Calu3 (cell line): ENCODE data around the gene RPS6KA4. TPM values are rescaled to one million over a fixed set of nuclear protein-coding genes. Genes with fewer than 3 reads are reported as not detected.
"Not testable (repeated sequence)": the region's sequence is repeated elsewhere in the genome, so short reads cannot be mapped to it uniquely, and the experiment has no call there.

Source experiments
- BruUV-seq: library from RNA; stranded (reverse); fragments of 400-500 nt; replicated peaks from 2 replicates; lab custom pipeline; 2021; lab: Mats Ljungman, UMichigan
- CTCF ChIA-PET: fragments of 300-600 bp; sonication (Branson Sonifier 250); formaldehyde crosslinking; loops from one replicate; lab custom pipeline; 2022; ENCODE audit warnings: antibody characterized with exemption; lab: Charles Lee
- DNase-seq: peaks from one replicate; pipeline ENCODE4 v3.0.0; 2022
- H3K27ac Mint-ChIP-seq: one replicate; pipeline ENCODE4 v1.8.0; 2022; ENCODE audit warnings: mixed read lengths; ENCODE audit not compliant: unreplicated experiment
- H3K27me3 Mint-ChIP-seq: one replicate; pipeline ENCODE4 v1.8.0; 2022; ENCODE audit warnings: mixed read lengths; ENCODE audit not compliant: unreplicated experiment
- H3K36me3 Mint-ChIP-seq: one replicate; pipeline ENCODE4 v1.8.0; 2022; ENCODE audit warnings: mild to moderate bottlenecking, moderate library complexity, mixed read lengths; ENCODE audit not compliant: insufficient read depth, unreplicated experiment
- H3K4me1 Mint-ChIP-seq: one replicate; pipeline ENCODE4 v1.8.0; 2022; ENCODE audit warnings: mild to moderate bottlenecking, low read depth, mixed read lengths; ENCODE audit not compliant: unreplicated experiment
- H3K4me3 Mint-ChIP-seq: one replicate; pipeline ENCODE4 v1.8.0; 2022; ENCODE audit warnings: mild to moderate bottlenecking, low read depth, moderate library complexity, mixed read lengths; ENCODE audit not compliant: unreplicated experiment
- H3K9me3 Mint-ChIP-seq: one replicate; pipeline ENCODE4 v1.8.0; 2022; ENCODE audit warnings: low read depth, mixed read lengths; ENCODE audit not compliant: unreplicated experiment
- intact Hi-C: fragments of 100-400 bp; cut with micrococcal nuclease; formaldehyde crosslinking; loops from one replicate; pipeline ENCODE4 v1.10.0; 2022; ENCODE audit not compliant: unreplicated experiment
- total RNA-seq: library from RNA; stranded (reverse); gene quantifications from 2 replicates; pipeline ENCODE4 v1.2.3, GENCODE V29; 2022
- TF ChIP-seq, protein P1 (sequence below): fragments of 200-600 bp; IDR thresholded peaks from one replicate; pipeline ENCODE4 v1.8.0; 2022; ENCODE audit warnings: antibody characterized with exemption; ENCODE audit not compliant: unreplicated experiment

The RPS6KA4 gene
- total RNA-seq, 1 experiment from 2014 or later = 46.0 TPM

DNA sequence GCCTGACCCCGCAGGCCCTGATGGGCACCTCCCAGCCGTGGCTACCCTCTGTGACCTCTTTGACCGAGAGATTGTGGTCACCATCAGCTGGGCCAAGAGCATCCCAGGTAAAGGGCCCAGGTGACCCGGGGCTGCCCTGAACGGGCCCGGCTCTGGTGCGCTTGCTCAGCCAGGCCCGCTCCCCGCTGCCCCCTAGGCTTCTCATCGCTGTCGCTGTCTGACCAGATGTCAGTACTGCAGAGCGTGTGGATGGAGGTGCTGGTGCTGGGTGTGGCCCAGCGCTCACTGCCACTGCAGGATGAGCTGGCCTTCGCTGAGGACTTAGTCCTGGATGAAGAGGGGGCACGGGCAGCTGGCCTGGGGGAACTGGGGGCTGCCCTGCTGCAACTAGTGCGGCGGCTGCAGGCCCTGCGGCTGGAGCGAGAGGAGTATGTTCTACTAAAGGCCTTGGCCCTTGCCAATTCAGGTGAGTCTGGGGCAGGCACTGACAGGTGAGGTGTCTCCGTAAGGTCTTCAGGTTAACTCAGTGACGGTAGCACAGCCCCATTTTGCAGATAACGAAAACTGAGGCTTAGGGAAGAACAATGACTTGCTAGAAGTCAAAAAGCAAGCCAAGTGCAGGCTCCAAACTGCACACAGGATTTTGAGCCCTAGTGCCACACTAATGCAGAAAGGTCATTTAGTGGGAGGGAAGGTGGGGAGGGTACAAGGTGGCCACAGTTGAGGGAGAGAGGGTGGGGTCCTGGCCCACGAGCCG, 44.0 kb upstream of the RPS6KA4 start:
- H3K36me3 Mint-ChIP-seq = peaks cover 76% of the 10 kb centered on the region
- CTCF ChIA-PET = interaction anchor here (3.7 kb wide), 1 partner anchor 39 kb away, joined by 168 read pairs; no protein-coding TSS in a partner anchor
- no peaks in the 10 kb centered on the region for H3K9me3 Mint-ChIP-seq
- BruUV-seq = no TSS peak
- no peak overlapping the region for H3K27ac Mint-ChIP-seq
- no peak for DNase-seq
- intact Hi-C loops = no loop called here
- H3K4me1 Mint-ChIP-seq = peaks cover 23% of the 10 kb centered on the region
- TF ChIP-seq, protein P1, sequence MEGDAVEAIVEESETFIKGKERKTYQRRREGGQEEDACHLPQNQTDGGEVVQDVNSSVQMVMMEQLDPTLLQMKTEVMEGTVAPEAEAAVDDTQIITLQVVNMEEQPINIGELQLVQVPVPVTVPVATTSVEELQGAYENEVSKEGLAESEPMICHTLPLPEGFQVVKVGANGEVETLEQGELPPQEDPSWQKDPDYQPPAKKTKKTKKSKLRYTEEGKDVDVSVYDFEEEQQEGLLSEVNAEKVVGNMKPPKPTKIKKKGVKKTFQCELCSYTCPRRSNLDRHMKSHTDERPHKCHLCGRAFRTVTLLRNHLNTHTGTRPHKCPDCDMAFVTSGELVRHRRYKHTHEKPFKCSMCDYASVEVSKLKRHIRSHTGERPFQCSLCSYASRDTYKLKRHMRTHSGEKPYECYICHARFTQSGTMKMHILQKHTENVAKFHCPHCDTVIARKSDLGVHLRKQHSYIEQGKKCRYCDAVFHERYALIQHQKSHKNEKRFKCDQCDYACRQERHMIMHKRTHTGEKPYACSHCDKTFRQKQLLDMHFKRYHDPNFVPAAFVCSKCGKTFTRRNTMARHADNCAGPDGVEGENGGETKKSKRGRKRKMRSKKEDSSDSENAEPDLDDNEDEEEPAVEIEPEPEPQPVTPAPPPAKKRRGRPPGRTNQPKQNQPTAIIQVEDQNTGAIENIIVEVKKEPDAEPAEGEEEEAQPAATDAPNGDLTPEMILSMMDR = no peak
- no peak overlapping the region for H3K4me3 Mint-ChIP-seq
- H3K27me3 Mint-ChIP-seq = no peaks in the 10 kb centered on the region

DNA sequence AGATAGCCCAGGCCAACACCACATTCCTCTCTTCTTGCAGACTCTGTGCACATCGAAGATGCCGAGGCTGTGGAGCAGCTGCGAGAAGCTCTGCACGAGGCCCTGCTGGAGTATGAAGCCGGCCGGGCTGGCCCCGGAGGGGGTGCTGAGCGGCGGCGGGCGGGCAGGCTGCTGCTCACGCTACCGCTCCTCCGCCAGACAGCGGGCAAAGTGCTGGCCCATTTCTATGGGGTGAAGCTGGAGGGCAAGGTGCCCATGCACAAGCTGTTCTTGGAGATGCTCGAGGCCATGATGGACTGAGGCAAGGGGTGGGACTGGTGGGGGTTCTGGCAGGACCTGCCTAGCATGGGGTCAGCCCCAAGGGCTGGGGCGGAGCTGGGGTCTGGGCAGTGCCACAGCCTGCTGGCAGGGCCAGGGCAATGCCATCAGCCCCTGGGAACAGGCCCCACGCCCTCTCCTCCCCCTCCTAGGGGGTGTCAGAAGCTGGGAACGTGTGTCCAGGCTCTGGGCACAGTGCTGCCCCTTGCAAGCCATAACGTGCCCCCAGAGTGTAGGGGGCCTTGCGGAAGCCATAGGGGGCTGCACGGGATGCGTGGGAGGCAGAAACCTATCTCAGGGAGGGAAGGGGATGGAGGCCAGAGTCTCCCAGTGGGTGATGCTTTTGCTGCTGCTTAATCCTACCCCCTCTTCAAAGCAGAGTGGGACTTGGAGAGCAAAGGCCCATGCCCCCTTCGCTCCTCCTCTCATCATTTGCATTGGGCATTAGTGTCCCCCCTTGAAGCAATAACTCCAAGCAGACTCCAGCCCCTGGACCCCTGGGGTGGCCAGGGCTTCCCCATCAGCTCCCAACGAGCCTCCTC, 43.1 kb upstream of the RPS6KA4 start:
- CTCF ChIA-PET = interaction anchor here (2.2 to 3.7 kb wide), 3 partner anchors 11 to 42 kb away, joined by 16 to 168 read pairs (median 16); partner anchors contain the start of gene ESRRA

DNA sequence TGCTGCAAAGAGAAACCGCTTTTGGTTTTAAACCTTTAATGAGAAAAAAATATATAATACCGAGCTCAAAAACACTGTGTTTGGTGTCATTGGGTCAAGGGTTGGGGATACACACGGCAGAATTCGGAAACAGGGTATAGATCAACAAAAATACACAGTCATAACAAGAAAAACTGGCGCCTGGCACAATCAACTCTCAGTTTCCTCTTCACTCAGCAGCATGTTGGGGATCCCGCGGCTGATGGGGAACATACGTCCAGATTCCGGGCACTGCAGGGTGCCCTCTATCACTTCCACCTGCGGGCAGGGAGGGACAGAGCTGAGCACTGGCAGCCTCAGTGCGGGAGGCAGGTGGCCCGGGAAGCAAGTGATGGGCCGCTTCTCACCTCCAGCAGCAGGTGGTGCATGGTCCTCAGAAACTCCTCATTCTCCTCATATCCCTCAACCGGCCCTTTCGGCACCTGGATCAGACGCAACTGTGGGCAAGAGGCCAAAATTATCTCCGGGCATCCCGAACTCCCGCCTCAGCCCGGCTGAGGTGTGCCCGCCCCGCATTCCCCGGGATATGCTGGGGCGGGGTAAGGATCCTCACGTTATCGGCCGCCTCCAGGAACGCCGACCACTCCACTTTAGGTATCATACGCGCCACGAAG, 42.2 kb upstream of the RPS6KA4 start:
- TSS peak; percentile 100 for BruUV-seq
- TF ChIP-seq, protein P1 = no peak
- Mint-ChIP-seq H3K27ac (peak overlapping the region; percentile 99), H3K4me3 (peak overlapping the region; percentile 98), H3K27me3 (no peaks in the 10 kb centered on the region), H3K9me3 (no peaks in the 10 kb centered on the region), H3K4me1 (peaks cover 37% of the 10 kb centered on the region), H3K36me3 (peaks cover 89% of the 10 kb centered on the region)
- CTCF ChIA-PET = interaction anchor here (0.6 to 3.7 kb wide), 12 partner anchors 12 to 372 kb away, joined by 3 to 168 read pairs (median 6); partner anchors contain the start of gene ESRRA
- intact Hi-C loops = loop anchor here (1.0 kb wide), 1 partner anchor 39 kb away; no protein-coding TSS in a partner anchor
- peak; percentile 63 for DNase-seq

More for the DNA sequence above, 43.1 kb upstream of the RPS6KA4 start:
- H3K27ac Mint-ChIP-seq = peak overlapping the region; percentile 99
- H3K27me3 Mint-ChIP-seq, BruUV-seq, intact Hi-C loops, H3K9me3 Mint-ChIP-seq, DNase-seq: not testable (repeated sequence)
- H3K36me3 Mint-ChIP-seq = peaks cover 82% of the 10 kb centered on the region
- H3K4me1 Mint-ChIP-seq = peaks cover 32% of the 10 kb centered on the region
- H3K4me3 Mint-ChIP-seq = peak overlapping the region; percentile 98

DNA sequence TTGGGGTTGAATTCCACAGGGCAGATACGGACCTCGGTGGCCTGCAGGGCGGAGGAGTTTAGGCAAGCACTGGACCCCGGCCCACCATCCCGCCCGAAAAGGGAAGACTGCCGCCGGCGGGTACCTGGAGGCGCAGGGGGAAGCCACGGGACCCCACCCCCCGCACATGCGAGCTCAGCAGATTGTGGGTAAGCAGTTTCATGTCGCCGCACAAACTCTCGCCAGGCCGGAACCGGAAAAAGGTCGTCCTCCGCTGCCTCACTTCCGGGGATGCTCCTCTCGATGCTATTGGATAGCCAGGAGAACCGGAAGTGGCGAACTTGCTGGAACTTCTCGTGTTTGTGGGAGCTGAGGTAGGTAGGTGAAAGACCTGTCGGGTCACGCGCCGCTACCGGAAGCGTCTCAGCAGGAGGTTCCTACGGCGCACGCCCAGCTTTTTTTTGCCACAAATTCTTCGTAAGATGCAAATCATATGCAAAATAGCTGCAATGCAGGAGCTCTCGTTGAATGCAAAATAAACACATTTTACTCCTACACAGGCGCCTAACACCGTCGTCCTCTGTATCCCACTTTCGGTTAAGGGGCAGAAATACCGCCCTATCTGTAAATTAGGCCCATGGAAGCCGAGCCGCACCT, 41.5 kb upstream of the RPS6KA4 start, which contains the start of gene TRMT112:
TRMT112 (minus strand) TSS at position 235 of the 636 bp plus-strand sequence; CDS start at position 202, 33 bp downstream.
- H3K9me3 Mint-ChIP-seq = no peaks in the 10 kb centered on the region
- no peaks in the 10 kb centered on the region for H3K27me3 Mint-ChIP-seq
- DNase-seq = peak; percentile 96
- no TSS peak for BruUV-seq
- peaks cover 89% of the 10 kb centered on the region for H3K36me3 Mint-ChIP-seq
- TF ChIP-seq, protein P1 = no peak
- H3K27ac Mint-ChIP-seq = peak within 1 kb of the TSS; percentile 99
- intact Hi-C loops = loop anchor here (1.0 kb wide), 1 partner anchor 38 kb away; no protein-coding TSS in a partner anchor
- CTCF ChIA-PET = interaction anchor here (0.6 to 3.7 kb wide), 19 partner anchors 13 to 371 kb away, joined by 3 to 168 read pairs (median 5); partner anchors contain the start of genes BAD, ESRRA and STIP1
- H3K4me1 Mint-ChIP-seq = peaks cover 36% of the 10 kb centered on the region
- H3K4me3 Mint-ChIP-seq = peak within 1 kb of the TSS; percentile 98
